Gastroesophageal sphincter (tissue), 4 donors: ENCODE results near the gene PRKCD. TPM values are rescaled to one million over a fixed set of nuclear protein-coding genes. Genes with fewer than 3 reads are reported as not detected.
A peak's percentile ranks its signal among the peaks of the same experiment; 100 is the strongest.

Experiments used
- ATAC-seq: fragments of 150-250 bp; one replicate; pipeline ENCODE4 v1.9.1; 2016; ENCODE audit warnings: mild to moderate bottlenecking, moderate library complexity
- H3K27ac ChIP-seq, 4 donors: fragments of 200-600 bp; sonication (generic) in 3 of 4; 1 replicate in 3 of 4; 2 replicates in 1 of 4; pipeline ENCODE4 v1.5.1; 2016 to 2019
- H3K27me3 ChIP-seq: fragments of 200-600 bp; sonication (generic); one replicate; pipeline ENCODE4 v1.5.1; 2019
- H3K36me3 ChIP-seq, 2 donors: fragments of 200-600 bp; sonication (generic); one replicate each; pipeline ENCODE4 v1.5.1; 2019; ENCODE audit warnings: control low read depth in 1 of 2
- H3K4me1 ChIP-seq, 3 donors: fragments of 200-600 bp; sonication (generic); 1 replicate in 2 of 3; 2 replicates in 1 of 3; pipeline ENCODE4 v1.5.1; 2016 to 2019; ENCODE audit warnings: control low read depth in 2 of 3
- H3K4me3 ChIP-seq, 2 donors: fragments of 200-600 bp; sonication (generic); one replicate each; pipeline ENCODE4 v1.5.1; 2019; ENCODE audit warnings: mild to moderate bottlenecking in 1 of 2, moderate library complexity in 1 of 2
- H3K9me3 ChIP-seq, 3 donors: fragments of 200-600 bp; sonication (generic); one replicate each; pipeline ENCODE4 v1.5.1; 2017 to 2019; ENCODE audit warnings: control low read depth in 2 of 3
- CTCF ChIP-seq, 4 experiments: fragments of 200-600 bp in 2 of 4; fragments of 450-650 bp in 2 of 4; sonication (generic) in 1 of 4; IDR thresholded peaks; one replicate each; pipeline ENCODE4 v1.5.1; 2017 to 2019; ENCODE audit warnings: antibody characterized with exemption in 4 of 4, mild to moderate bottlenecking in 2 of 4, moderate library complexity in 2 of 4
- EP300 ChIP-seq: sonication (generic); formaldehyde crosslinking; IDR thresholded peaks from one replicate; pipeline ENCODE4 v1.6.1; 2017; ENCODE audit warnings: antibody characterized with exemption, mild to moderate bottlenecking
- POLR2A ChIP-seq, 2 donors: fragments of 450-650 bp; IDR thresholded peaks; one replicate each; pipeline ENCODE4 v1.6.1; 2017; ENCODE audit warnings: antibody characterized with exemption in 2 of 2, mild to moderate bottlenecking in 2 of 2, moderate library complexity in 1 of 2
- POLR2AphosphoS5 ChIP-seq: sonication (generic); formaldehyde crosslinking; IDR thresholded peaks from one replicate; pipeline ENCODE4 v1.6.1; 2017; ENCODE audit warnings: antibody characterized with exemption
- WGBS, 2 donors: methylation state at CpG; one replicate each; pipeline ENCODE4 v1.1.5; 2018; ENCODE audit warnings: low coverage in 1 of 2; 5-methylcytosine and 5-hydroxymethylcytosine counted together
- total RNA-seq, 4 donors: library from RNA; depleted of rRNA; stranded (reverse); fragments of >200 nt; gene quantifications; one replicate each; pipeline ENCODE4 v1.1.0, GENCODE V29; 2016

Gene PRKCD
- total RNA-seq, 4 donors from 2014 or later, result 5.5 to 10.1 (median 7.6) TPM

GRCh38 chr3:53229606-53230005 is 68.6 kb downstream of the PRKCD start:
- Histone ChIP-seq H3K4me1 (no peaks in the 10 kb centered on the region), H3K27me3 (no peaks in the 10 kb centered on the region), H3K4me3 (no peak overlapping the region), H3K9me3 (no peaks in the 10 kb centered on the region), H3K27ac (no peak overlapping the region), H3K36me3 (peaks cover 0 to 100% of the 10 kb centered on the region in 2 donors)
- no peak for TF ChIP-seq POLR2AphosphoS5
- TF ChIP-seq CTCF (IDR thresholded peaks at IDR 0.05), result no peak
- TF ChIP-seq EP300, result no peak
- no peak for TF ChIP-seq POLR2A (IDR thresholded peaks at IDR 0.05)
- WGBS, 2 donors, result no CpG with 5 or more reads among the region's 2 CpGs
- no peak for ATAC-seq

GRCh38 chr3:53230041-53230621 is 69.1 kb downstream of the PRKCD start:
- peaks cover 0 to 100% of the 10 kb centered on the region in 2 donors for H3K36me3 ChIP-seq

DNA sequence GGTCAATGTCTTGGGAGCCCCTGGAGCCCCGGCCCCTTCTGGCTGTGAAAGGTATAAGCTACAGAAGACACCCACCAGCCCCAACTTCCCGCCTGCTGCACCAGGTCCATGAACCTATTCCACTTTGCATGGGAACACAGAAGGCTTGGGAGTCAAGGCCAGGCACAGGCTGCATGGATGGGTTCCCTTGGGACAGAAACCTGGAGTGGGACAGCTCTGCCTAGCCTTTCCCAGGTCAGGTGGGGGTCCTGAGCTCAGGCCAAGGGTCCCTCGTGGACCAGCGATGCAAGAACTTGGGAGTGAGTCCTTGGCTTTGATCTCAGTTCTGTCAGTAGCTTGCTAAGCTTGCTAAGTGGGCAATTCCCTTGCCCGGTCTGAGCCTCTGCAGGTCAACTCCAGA is 69.8 kb downstream of the PRKCD start:
- H3K9me3 ChIP-seq, result no peaks in the 10 kb centered on the region
- no peak for TF ChIP-seq POLR2AphosphoS5
- TF ChIP-seq CTCF (IDR thresholded peaks at IDR 0.05), result no peak
- no peak for TF ChIP-seq EP300
- TF ChIP-seq POLR2A (IDR thresholded peaks at IDR 0.05), result no peak
- ATAC-seq, result no peak
- no peak overlapping the region for H3K4me3 ChIP-seq
- peaks cover 0 to 100% of the 10 kb centered on the region in 2 donors for H3K36me3 ChIP-seq
- H3K27ac ChIP-seq, result peak overlapping the region in 1 of 4 donors; percentile 30
- no peaks in the 10 kb centered on the region for H3K27me3 ChIP-seq
- 70 to 100% methylated on average over 1 to 2 of the region's 5 CpGs for WGBS, 2 donors
- H3K4me1 ChIP-seq, result peaks cover 0 to 8% (median 4%) of the 10 kb centered on the region in 3 donors

More at GRCh38 chr3:53230041-53230621, 69.1 kb downstream of the PRKCD start:
- 100% methylated on average over 1 to 3 of the region's 16 CpGs for WGBS, 2 donors
- no peak for ATAC-seq
- H3K27me3 ChIP-seq, result no peaks in the 10 kb centered on the region
- H3K4me3 ChIP-seq, result no peak overlapping the region
- no peak overlapping the region for H3K27ac ChIP-seq
- H3K4me1 ChIP-seq, result peaks cover 0 to under 1% (median 0%) of the 10 kb centered on the region in 3 donors
- TF ChIP-seq CTCF (IDR thresholded peaks at IDR 0.05) (no peak), POLR2AphosphoS5 (no peak), POLR2A (IDR thresholded peaks at IDR 0.05) (no peak), EP300 (no peak)
- no peaks in the 10 kb centered on the region for H3K9me3 ChIP-seq

GRCh38 chr3:53231532-53232511 is 70.8 kb downstream of the PRKCD start:
- TF ChIP-seq CTCF (IDR thresholded peaks at IDR 0.05) (no peak), POLR2AphosphoS5 (no peak), POLR2A (IDR thresholded peaks at IDR 0.05) (no peak), EP300 (no peak)
- no peak for ATAC-seq
- Histone ChIP-seq H3K27me3 (no peaks in the 10 kb centered on the region), H3K27ac (peak overlapping the region in 3 of 4 donors; percentile 28 to 78 (median 51)), H3K4me1 (peaks cover 0 to 18% (median 14%) of the 10 kb centered on the region in 3 donors), H3K36me3 (peaks cover 0 to 100% of the 10 kb centered on the region in 2 donors), H3K9me3 (no peaks in the 10 kb centered on the region), H3K4me3 (no peak overlapping the region)
- 94 to 100% methylated on average over 2 to 6 of the region's 13 CpGs for WGBS, 2 donors
